Kasumi-1 (cell line): ENCODE measurements around the gene ZNF24.

Source experiments
- DNase-seq, 2 experiments: peaks; one replicate each; lab custom pipeline; 2025; lab: John Stamatoyannopoulos, UW

ZNF24 gene

DNA sequence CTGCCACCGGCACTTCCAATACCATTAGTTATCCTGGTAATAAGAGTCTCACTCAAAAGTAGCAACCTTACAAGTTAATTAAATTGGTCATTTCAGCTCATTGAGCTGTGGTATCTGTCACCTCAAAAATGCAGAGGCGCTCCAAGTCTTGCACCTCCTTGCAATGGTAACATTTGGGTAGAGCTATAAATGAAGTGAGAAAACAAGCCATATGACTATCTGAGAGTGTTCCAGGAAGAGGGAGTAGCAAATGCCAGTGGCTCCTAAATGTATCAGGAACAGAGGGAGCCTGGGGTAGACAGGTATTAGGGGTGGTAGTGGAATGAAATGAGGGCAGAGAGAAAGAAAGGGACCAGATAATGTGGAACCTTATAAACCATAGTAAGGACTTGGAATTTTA is 48.2 kb downstream of the ZNF24 start:
- no peak for DNase-seq

DNA sequence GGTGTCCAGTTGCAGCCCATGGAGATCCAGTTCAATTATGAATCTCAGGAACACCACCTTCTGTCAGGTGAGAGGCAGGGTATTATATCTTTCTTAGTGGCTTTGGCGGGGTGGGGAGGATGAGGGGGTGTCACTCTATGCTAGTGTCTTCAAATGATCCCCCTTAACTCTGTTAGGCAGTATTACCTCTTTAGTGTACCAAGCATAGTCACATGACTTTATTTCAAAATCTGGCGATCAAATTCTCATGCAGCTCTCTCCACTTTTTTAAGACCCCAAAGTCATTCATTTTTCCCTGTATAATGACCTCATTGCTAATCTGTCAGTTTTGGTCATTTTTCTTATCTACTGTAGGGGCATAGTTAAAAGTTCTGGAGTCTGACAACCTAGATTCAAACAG is 53.1 kb downstream of the ZNF24 start:
- DNase-seq, result no peak

DNA sequence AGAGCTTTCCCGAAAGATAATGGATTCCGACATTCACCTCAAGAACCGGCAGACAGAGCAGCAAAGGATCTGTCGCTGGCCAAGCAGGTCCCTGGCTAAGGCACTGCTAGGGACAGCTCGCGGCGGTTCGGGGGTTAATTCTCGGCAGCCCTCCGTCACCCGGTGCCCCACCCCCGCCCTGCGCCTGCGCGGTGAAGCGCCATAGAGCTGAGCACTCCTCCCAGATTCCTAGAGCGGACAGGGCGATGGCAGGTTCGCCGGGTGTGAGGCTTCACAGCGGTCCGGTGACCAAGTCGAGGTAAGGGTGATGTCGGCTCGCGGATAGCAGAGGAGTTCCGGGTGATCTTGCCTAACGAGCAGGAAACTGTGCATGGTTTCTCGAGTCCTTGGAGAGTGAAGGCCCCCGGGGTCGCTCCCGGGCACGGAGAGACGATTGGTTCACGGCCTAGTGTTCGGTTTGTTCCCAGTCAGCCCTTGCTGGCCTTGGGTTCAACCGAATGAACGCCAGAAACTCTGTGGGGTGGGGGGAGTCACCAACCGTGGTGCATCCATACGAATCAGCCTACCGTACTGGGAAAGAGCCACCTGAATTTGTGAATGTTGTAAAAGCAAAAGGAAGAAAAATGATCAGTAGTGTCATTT is 54.0 kb downstream of the ZNF24 start, which contains the start of gene ZSCAN30:
Gene ZSCAN30 (minus strand): TSS at position 136 of the 642 bp plus-strand sequence. CDS start 25,877 bp downstream, outside the sequence.
- DNase-seq, result peak; percentile 92 to 95

DNA sequence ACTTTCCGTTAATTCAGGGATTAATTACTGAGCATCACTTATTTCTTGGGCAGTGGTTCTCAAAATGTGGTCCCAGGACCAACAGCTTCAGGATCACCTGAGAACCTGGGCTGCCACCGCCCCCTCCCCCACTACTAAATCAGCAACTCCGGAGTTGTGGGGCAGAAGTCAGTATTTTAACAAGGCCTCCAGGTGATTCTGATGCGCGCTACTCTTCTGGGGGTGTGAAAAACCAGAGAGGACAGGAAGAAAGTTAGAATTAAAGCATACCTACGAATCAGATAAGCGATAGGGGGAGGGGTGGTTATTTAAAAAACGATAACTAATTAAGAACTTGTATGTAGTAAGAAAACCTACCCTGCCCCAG is 54.5 kb downstream of the ZNF24 start:
- DNase-seq, result no peak

DNA sequence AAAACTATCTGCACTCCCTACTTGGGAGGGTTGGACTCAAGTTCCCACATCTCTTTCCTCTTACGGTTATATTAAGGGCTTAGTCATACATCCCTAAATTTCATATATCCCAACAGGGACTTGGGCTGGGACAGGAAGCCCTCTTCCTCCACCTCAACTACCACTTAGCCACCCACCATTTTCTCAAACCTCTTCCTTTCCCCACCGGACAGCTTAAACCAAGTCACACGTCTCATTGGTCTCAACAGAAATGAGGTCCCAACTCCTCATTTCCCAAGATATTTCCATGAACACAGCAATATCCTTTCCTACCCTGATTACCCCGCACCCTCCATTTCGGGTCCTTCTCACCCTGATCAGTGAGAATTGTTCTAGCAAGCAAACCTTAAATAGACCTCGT is 54.9 kb downstream of the ZNF24 start:
- DNase-seq, result peak in 1 of 2 experiments; percentile 18

DNA sequence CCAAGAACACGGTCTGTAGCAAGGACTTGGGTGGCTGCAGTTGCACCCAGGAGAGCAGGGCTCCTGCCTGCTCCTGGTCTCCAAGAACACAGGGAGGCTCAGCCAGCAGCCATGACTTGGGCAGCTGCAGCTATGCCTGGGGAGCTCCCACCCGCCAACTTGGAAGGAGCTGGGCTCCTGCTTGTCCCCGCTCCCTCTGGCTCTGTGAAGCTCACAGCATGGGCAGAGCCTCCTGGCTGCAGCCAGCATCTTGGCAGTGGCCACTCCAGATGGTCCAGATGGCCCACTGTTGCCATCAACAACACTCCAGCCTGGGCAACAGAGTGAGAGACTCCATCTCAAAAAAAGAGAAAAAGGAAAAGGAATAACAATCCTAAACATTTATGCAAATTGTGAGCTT is 59.4 kb downstream of the ZNF24 start:
- no peak for DNase-seq

DNA sequence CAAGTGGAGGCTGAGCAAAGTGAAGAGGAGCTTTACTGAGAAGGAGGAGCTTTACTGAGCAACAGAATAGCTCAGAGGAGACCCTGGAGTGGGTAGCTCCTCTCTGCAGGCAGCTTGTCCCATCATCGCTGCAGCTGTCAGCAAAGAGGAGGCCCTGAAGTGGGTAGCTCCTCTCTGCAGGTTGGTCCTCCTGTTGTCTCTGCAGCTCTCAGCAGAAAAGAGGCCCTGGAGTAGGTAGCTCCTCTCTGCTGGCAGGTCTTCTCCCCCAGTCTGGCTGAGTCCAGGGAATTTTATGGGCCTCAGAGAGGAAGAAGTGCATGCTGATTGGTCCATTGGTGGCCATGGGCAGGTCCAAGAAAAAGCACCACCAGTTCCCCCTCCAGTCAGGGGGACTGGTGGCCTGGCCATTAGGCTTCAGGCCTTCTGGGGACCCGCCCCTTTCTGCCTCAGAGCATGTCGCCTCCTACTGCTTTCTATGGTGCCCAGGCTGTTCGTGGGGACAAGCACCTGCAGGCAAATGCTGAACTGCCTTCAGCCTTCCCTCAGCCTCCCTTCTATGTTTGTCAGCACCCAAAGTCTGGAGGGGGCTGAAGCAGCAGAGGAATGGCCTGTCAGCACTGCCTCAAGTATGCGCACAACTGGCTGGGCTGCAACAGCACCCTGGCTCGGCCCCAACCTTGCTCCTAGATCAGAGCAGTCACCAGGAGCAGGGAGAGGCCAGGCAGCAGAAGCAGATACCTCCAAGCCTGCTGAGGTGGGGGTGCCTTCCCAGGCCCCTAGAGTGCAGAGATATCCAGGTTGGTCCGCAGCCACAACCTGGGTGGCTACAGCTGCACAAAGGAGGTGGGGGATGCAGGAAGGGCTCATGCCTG is 60.1 kb downstream of the ZNF24 start:
- no peak for DNase-seq

DNA sequence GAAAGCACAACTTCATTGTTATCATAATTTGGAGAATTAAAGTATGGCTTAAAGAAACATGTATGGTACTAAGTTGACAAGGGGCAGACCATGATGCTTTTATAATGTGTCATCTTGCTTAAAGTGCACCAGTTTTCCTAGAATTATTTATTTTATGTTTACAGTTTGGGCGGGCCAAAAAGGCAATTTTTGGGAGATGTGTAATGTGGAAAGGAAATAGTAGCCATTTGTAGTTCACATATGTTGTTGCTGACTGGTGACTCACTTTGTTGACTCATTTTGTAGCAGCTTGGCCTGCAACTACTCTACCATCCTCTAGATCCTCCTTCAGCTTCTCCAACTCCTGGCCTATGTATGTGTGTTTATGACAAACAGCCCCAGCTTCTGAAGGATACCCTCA is 61.9 kb downstream of the ZNF24 start:
- no peak for DNase-seq
